HepG2 (cell line): ENCODE data around the gene ATP6V0D1. TPM values are rescaled to one million over a fixed set of nuclear protein-coding genes. Genes with fewer than 3 reads are reported as not detected.

Experiments
- CCDC6 ChIP-seq: sonication (generic); formaldehyde crosslinking; IDR thresholded peaks from 2 replicates; pipeline ENCODE4 v1.8.1; 2022; ENCODE audit warnings: mild to moderate bottlenecking, missing genetic modification reagents, moderate library complexity
- CENPX ChIP-seq: sonication (generic); formaldehyde crosslinking; IDR thresholded peaks from 2 replicates; pipeline ENCODE4 v1.9.0; 2021; ENCODE audit warnings: mild to moderate bottlenecking, missing genetic modification reagents, moderate library complexity
- HNRNPL ChIP-seq: fragments of 200-400 bp; formaldehyde crosslinking; IDR thresholded peaks from 2 replicates; pipeline ENCODE4 v1.6.1; 2017; ENCODE audit warnings: mild to moderate bottlenecking, low read depth, low read length
- MATR3 ChIP-seq: sonication (generic); formaldehyde crosslinking; IDR thresholded peaks from 2 replicates; pipeline ENCODE4 v1.4.0; 2020; ENCODE audit warnings: missing genetic modification reagents
- MLLT10 ChIP-seq: sonication (generic); formaldehyde crosslinking; IDR thresholded peaks from 2 replicates; pipeline ENCODE4 v1.4.0; 2020; ENCODE audit warnings: missing genetic modification reagents
- NKX3-1 ChIP-seq: sonication (generic); formaldehyde crosslinking; IDR thresholded peaks from 2 replicates; pipeline ENCODE4 v1.5.0; 2020; ENCODE audit warnings: missing genetic modification reagents
- RARA ChIP-seq: IDR thresholded peaks from 2 replicates; pipeline ENCODE4 v1.6.1; 2016; ENCODE audit warnings: missing genetic modification reagents, missing compliant biosample characterization
- SETDB1 ChIP-seq: sonication (generic); formaldehyde crosslinking; IDR thresholded peaks from 2 replicates; pipeline ENCODE4 v1.5.1; 2020; ENCODE audit warnings: missing genetic modification reagents, mild to moderate bottlenecking, borderline replicate concordance
- THAP11 ChIP-seq: IDR thresholded peaks from 2 replicates; pipeline ENCODE4 v1.6.1; 2016; ENCODE audit warnings: missing biosample characterization, missing genetic modification reagents
- TSC22D2 ChIP-seq: sonication (generic); formaldehyde crosslinking; IDR thresholded peaks from 2 replicates; pipeline ENCODE4 v1.5.1; 2020; ENCODE audit warnings: missing genetic modification reagents, mild to moderate bottlenecking, borderline replicate concordance
- ZNF17 ChIP-seq: sonication (generic); formaldehyde crosslinking; IDR thresholded peaks from 2 replicates; pipeline ENCODE4 v1.5.0; 2020; ENCODE audit warnings: mild to moderate bottlenecking, missing genetic modification reagents
- ZNF180 ChIP-seq: sonication (generic); formaldehyde crosslinking; IDR thresholded peaks from 2 replicates; pipeline ENCODE4 v1.4.0; 2020; ENCODE audit warnings: low read depth, missing genetic modification reagents, borderline replicate concordance
- ZNF264 ChIP-seq: sonication (generic); formaldehyde crosslinking; IDR thresholded peaks from 2 replicates; pipeline ENCODE4 v1.4.0; 2020; ENCODE audit warnings: missing genetic modification reagents
- ZNF749 ChIP-seq: sonication (generic); formaldehyde crosslinking; IDR thresholded peaks from 2 replicates; pipeline ENCODE4 v1.8.0; 2022; ENCODE audit warnings: mild to moderate bottlenecking, missing genetic modification reagents, moderate library complexity, borderline replicate concordance
- polyA plus RNA-seq, 8 experiments: library from polyadenylated mRNA; depleted of rRNA in 3 of 8; stranded (reverse) in 7 of 8; unstranded in 1 of 8; fragments of >200 nt; fragmentation: Illumina TruSeq in 4 of 8; extraction: Trizol in 4 of 8; gene quantifications; 2 replicates each; pipeline versions ENCODE4 v1.2.1 to v1.2.3, GENCODE V29; 2011 to 2016; ENCODE audit warnings: low read depth in 4 of 8, missing spikeins in 1 of 8, mixed read lengths in 1 of 8; ENCODE audit not compliant: insufficient read depth in 1 of 8
- total RNA-seq, 5 experiments: library from RNA; depleted of rRNA; stranded (reverse); fragments of >200 nt; fragmentation: Illumina TruSeq; extraction: Trizol; gene quantifications; 2 replicates each; pipeline ENCODE4 v1.2.3, GENCODE V29; 2016; ENCODE audit warnings: low read depth in 1 of 5
- TF ChIP-seq, protein P1 (sequence below): sonication (generic); formaldehyde crosslinking; IDR thresholded peaks from 2 replicates; pipeline ENCODE4 v1.8.0; 2022; ENCODE audit warnings: mild to moderate bottlenecking, missing genetic modification reagents
- TF ChIP-seq, protein P2 (sequence below): sonication (generic); formaldehyde crosslinking; conservative IDR thresholded peaks from 2 replicates; pipeline ENCODE4 v1.4.0; 2020; ENCODE audit warnings: missing genetic modification reagents
- TF ChIP-seq, protein P3 (sequence below): sonication (generic); formaldehyde crosslinking; IDR thresholded peaks from 2 replicates; pipeline ENCODE4 v1.9.0; 2021; ENCODE audit warnings: missing genetic modification reagents, borderline replicate concordance
- TF ChIP-seq, protein P4 (sequence below): sonication (generic); formaldehyde crosslinking; IDR thresholded peaks from 2 replicates; pipeline ENCODE4 v1.4.0; 2020; ENCODE audit warnings: mild to moderate bottlenecking, missing genetic modification reagents, borderline replicate concordance
- TF ChIP-seq, protein P5 (sequence below): sonication (generic); formaldehyde crosslinking; IDR thresholded peaks from 2 replicates; pipeline ENCODE4 v1.4.0; 2020; ENCODE audit warnings: mild to moderate bottlenecking, missing genetic modification reagents
- TF ChIP-seq, protein P6 (sequence below): sonication (generic); formaldehyde crosslinking; IDR thresholded peaks from 2 replicates; pipeline ENCODE4 v1.4.0; 2020; ENCODE audit warnings: missing genetic modification reagents

The ATP6V0D1 gene
- total and polyA plus RNA-seq, 2 of the 13 experiments (the other 11 are each of a cell fraction or from before 2014, with no cell fraction given), result 51.1 to 61.3 TPM

DNA sequence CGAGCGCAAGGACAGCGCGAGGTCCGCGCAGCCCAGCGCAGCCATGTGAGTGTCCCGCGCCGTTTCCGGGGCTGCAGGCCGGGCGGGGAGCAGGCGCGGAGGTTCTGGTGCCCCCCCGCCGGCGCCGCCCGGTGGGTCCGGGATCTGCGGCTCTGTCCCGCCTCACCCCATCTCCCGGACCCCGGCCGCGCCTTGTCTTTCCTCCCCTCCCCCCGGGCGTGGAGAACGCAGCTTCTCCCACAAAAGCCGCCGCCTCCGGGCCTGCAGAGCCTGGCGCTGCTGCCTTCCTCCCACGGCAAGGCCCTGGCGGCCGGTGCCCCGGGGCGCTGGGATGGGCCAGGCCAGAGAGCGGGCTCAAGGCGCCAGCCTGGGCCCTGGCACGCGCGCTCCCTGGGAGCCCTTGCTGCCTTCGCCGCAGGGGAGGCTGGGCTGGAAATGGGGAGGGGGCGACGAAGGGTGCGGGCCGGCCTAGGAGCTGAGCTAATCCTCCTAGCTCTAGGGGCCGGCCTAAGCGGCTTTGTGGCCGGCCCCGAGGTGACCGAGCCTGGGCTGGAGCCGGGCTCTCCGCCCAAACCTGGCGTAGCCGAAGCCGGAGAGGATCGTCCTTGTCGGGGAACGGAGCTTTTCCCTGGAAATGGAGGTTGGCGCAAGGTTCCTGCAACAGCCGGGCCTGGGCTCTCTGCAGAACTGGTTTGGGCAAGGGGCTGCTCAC is 48.1 kb upstream of the ATP6V0D1 start (continued):
- TF ChIP-seq, protein P1, sequence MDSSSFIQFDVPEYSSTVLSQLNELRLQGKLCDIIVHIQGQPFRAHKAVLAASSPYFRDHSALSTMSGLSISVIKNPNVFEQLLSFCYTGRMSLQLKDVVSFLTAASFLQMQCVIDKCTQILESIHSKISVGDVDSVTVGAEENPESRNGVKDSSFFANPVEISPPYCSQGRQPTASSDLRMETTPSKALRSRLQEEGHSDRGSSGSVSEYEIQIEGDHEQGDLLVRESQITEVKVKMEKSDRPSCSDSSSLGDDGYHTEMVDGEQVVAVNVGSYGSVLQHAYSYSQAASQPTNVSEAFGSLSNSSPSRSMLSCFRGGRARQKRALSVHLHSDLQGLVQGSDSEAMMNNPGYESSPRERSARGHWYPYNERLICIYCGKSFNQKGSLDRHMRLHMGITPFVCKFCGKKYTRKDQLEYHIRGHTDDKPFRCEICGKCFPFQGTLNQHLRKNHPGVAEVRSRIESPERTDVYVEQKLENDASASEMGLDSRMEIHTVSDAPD (CRISPR knock-in tag), result no peak
- TF ChIP-seq, protein P2, sequence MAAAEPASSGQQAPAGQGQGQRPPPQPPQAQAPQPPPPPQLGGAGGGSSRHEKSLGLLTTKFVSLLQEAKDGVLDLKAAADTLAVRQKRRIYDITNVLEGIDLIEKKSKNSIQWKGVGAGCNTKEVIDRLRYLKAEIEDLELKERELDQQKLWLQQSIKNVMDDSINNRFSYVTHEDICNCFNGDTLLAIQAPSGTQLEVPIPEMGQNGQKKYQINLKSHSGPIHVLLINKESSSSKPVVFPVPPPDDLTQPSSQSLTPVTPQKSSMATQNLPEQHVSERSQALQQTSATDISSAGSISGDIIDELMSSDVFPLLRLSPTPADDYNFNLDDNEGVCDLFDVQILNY (CRISPR knock-in tag), result no peak
- TF ChIP-seq NKX3-1 (CRISPR knock-in tag) (peak; percentile 63; the same call in 1 of the 2 replicates), ZNF749 (CRISPR knock-in tag) (peak; percentile 79; the same call in 1 of the 2 replicates), MATR3 (CRISPR knock-in tag) (no peak), RARA (CRISPR knock-in tag) (no peak), HNRNPL (peak; percentile 67; the same call in 1 of the 2 replicates), TSC22D2 (CRISPR knock-in tag) (no peak), MLLT10 (CRISPR knock-in tag) (no peak), CCDC6 (CRISPR knock-in tag) (0 out of 2 replicates have a peak, but pooled peaks have one; percentile 48), CENPX (no peak), ZNF180 (CRISPR knock-in tag) (peak; percentile 74; the same call in 1 of the 2 replicates), ZNF17 (no peak), THAP11 (CRISPR knock-in tag) (no peak; the same call in 1 of the 2 replicates), ZNF264 (CRISPR knock-in tag) (no peak; the same call in 1 of the 2 replicates), SETDB1 (CRISPR knock-in tag) (no peak)
- TF ChIP-seq, protein P3, sequence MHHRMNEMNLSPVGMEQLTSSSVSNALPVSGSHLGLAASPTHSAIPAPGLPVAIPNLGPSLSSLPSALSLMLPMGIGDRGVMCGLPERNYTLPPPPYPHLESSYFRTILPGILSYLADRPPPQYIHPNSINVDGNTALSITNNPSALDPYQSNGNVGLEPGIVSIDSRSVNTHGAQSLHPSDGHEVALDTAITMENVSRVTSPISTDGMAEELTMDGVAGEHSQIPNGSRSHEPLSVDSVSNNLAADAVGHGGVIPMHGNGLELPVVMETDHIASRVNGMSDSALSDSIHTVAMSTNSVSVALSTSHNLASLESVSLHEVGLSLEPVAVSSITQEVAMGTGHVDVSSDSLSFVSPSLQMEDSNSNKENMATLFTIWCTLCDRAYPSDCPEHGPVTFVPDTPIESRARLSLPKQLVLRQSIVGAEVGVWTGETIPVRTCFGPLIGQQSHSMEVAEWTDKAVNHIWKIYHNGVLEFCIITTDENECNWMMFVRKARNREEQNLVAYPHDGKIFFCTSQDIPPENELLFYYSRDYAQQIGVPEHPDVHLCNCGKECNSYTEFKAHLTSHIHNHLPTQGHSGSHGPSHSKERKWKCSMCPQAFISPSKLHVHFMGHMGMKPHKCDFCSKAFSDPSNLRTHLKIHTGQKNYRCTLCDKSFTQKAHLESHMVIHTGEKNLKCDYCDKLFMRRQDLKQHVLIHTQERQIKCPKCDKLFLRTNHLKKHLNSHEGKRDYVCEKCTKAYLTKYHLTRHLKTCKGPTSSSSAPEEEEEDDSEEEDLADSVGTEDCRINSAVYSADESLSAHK (CRISPR knock-in tag), result peak; percentile 12; the same call in 1 of the 2 replicates
- TF ChIP-seq, protein P4, sequence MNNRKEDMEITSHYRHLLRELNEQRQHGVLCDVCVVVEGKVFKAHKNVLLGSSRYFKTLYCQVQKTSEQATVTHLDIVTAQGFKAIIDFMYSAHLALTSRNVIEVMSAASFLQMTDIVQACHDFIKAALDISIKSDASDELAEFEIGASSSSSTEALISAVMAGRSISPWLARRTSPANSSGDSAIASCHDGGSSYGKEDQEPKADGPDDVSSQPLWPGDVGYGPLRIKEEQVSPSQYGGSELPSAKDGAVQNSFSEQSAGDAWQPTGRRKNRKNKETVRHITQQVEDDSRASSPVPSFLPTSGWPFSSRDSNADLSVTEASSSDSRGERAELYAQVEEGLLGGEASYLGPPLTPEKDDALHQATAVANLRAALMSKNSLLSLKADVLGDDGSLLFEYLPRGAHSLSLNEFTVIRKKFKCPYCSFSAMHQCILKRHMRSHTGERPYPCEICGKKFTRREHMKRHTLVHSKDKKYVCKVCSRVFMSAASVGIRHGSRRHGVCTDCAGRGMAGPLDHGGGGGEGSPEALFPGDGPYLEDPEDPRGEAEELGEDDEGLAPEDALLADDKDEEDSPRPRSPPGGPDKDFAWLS, result no peak
- TF ChIP-seq, protein P5, sequence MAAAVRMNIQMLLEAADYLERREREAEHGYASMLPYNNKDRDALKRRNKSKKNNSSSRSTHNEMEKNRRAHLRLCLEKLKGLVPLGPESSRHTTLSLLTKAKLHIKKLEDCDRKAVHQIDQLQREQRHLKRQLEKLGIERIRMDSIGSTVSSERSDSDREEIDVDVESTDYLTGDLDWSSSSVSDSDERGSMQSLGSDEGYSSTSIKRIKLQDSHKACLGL (CRISPR knock-in tag), result peak; percentile 37; the same call in 1 of the 2 replicates
- TF ChIP-seq, protein P6, sequence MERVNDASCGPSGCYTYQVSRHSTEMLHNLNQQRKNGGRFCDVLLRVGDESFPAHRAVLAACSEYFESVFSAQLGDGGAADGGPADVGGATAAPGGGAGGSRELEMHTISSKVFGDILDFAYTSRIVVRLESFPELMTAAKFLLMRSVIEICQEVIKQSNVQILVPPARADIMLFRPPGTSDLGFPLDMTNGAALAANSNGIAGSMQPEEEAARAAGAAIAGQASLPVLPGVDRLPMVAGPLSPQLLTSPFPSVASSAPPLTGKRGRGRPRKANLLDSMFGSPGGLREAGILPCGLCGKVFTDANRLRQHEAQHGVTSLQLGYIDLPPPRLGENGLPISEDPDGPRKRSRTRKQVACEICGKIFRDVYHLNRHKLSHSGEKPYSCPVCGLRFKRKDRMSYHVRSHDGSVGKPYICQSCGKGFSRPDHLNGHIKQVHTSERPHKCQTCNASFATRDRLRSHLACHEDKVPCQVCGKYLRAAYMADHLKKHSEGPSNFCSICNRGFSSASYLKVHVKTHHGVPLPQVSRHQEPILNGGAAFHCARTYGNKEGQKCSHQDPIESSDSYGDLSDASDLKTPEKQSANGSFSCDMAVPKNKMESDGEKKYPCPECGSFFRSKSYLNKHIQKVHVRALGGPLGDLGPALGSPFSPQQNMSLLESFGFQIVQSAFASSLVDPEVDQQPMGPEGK (CRISPR knock-in tag), result peak; percentile 53
